ENCODE measurements around the gene CPNE5.

GRCh38 chr6:36824253-36824652 is 15.0 kb downstream of the CPNE5 start:
- no peak for TF ChIP-seq EZH2 (IDR thresholded peaks at IDR 0.05; ENCODE audit: low read length)
- TF ChIP-seq CTCF (optimal IDR thresholded peaks at IDR 0.05 in 1 of 3, IDR thresholded peaks at IDR 0.05 in 1 of 3, conservative IDR thresholded peaks at IDR 0.05 in 1 of 3; ENCODE audit: extremely low read depth in 1 of 3, insufficient read depth in 2 of 3, low read length in 3 of 3), result no peak

Measured in keratinocyte (primary cell).